CD14-positive monocyte (primary cell): ENCODE data around the gene RHOH. TPM values are rescaled to one million over a fixed set of nuclear protein-coding genes. Genes with fewer than 3 reads are reported as not detected.

ENCODE experiments used
- DNase-seq, 3 donors: peaks; one replicate each; pipeline ENCODE4 v3.0.0-alpha.2; 2011 to 2022
- H2AFZ ChIP-seq: 2 replicates; pipeline ENCODE4 v1.6.0; 2012; ENCODE audit warnings: mild to moderate bottlenecking, low read depth, low read length, inconsistent platforms; ENCODE audit not compliant: insufficient read depth, poor library complexity, severe bottlenecking
- H3K27ac ChIP-seq, 2 donors: 1 replicate in 1 of 2; 2 replicates in 1 of 2; pipeline ENCODE4 v1.5.1; 2012 to 2013; ENCODE audit warnings: low read length in 2 of 2, control low read depth in 1 of 2, inconsistent platforms in 1 of 2, low read depth in 1 of 2, mild to moderate bottlenecking in 1 of 2
- H3K27me3 ChIP-seq, 2 donors: one replicate each; pipeline versions ENCODE4 v1.6.0 to v1.6.1; 2011 to 2013; ENCODE audit warnings: low read length in 2 of 2; ENCODE audit not compliant: control insufficient read depth in 2 of 2, insufficient read depth in 2 of 2
- H3K36me3 ChIP-seq, 2 donors: replicated peaks in 1 of 2; 1 replicate in 1 of 2; 2 replicates in 1 of 2; pipeline versions ENCODE4 v1.5.1 to v1.6.1; 2012 to 2013; ENCODE audit warnings: low read length in 2 of 2, control low read depth in 1 of 2, inconsistent platforms in 1 of 2, mild to moderate bottlenecking in 1 of 2; ENCODE audit not compliant: insufficient read depth in 2 of 2, control insufficient read depth in 1 of 2
- H3K4me1 ChIP-seq, 2 donors: 1 replicate in 1 of 2; 2 replicates in 1 of 2; pipeline versions ENCODE4 v1.5.1 to v1.6.1; 2012 to 2013; ENCODE audit warnings: low read length in 2 of 2, control low read depth in 1 of 2, inconsistent platforms in 1 of 2, mild to moderate bottlenecking in 1 of 2, moderate library complexity in 1 of 2; ENCODE audit not compliant: insufficient read depth in 2 of 2, control insufficient read depth in 1 of 2
- H3K4me2 ChIP-seq: replicated peaks from 2 replicates; pipeline ENCODE3; 2012; ENCODE audit warnings: low read length, moderate library complexity, mild to moderate bottlenecking; ENCODE audit not compliant: poor library complexity, severe bottlenecking; ENCODE audit errors: extremely low read depth
- H3K4me3 ChIP-seq, 3 experiments: fragments of 200-600 bp in 1 of 3; sonication (generic) in 1 of 3; replicated peaks in 1 of 3; 1 replicate in 2 of 3; 2 replicates in 1 of 3; pipeline ENCODE4 v1.5.1; 2011 to 2013; ENCODE audit warnings: low read length in 3 of 3, mild to moderate bottlenecking in 3 of 3, control low read depth in 2 of 3, low read depth in 2 of 3, inconsistent platforms in 1 of 3, moderate library complexity in 1 of 3
- H3K79me2 ChIP-seq: 2 replicates; pipeline ENCODE4 v1.6.0; 2012; ENCODE audit warnings: mild to moderate bottlenecking, control low read depth, inconsistent platforms, low read length, moderate library complexity; ENCODE audit not compliant: insufficient read depth
- H3K9ac ChIP-seq: 2 replicates; pipeline ENCODE4 v1.6.0; 2017; ENCODE audit warnings: low read length, mild to moderate bottlenecking; ENCODE audit not compliant: insufficient read depth, poor library complexity, severe bottlenecking
- H3K9me3 ChIP-seq, 2 donors: replicated peaks in 1 of 2; 1 replicate in 1 of 2; 2 replicates in 1 of 2; pipeline versions ENCODE4 v1.5.1 to v1.6.1; 2012 to 2013; ENCODE audit warnings: low read length in 2 of 2, control low read depth in 1 of 2; ENCODE audit not compliant: control insufficient read depth in 1 of 2, insufficient read depth in 1 of 2
- H4K20me1 ChIP-seq: 2 replicates; pipeline ENCODE4 v1.6.0; 2012; ENCODE audit warnings: mild to moderate bottlenecking, low read length, control low read depth, moderate library complexity; ENCODE audit not compliant: insufficient read depth
- H3K27ac Mint-ChIP-seq, 7 donors: one replicate each; pipeline ENCODE4 v1.8.0; 2020; ENCODE audit warnings: mild to moderate bottlenecking in 7 of 7, mixed read lengths in 7 of 7, moderate library complexity in 6 of 7, inconsistent platforms in 2 of 7
- H3K27me3 Mint-ChIP-seq, 3 donors: one replicate each; pipeline ENCODE4 v1.8.0; 2021 to 2022; ENCODE audit warnings: low read depth in 3 of 3, mild to moderate bottlenecking in 3 of 3, mixed read lengths in 3 of 3, moderate library complexity in 3 of 3, inconsistent platforms in 1 of 3
- H3K36me3 Mint-ChIP-seq, 2 donors: one replicate each; pipeline ENCODE4 v1.8.0; 2020; ENCODE audit warnings: mixed read lengths in 2 of 2, inconsistent platforms in 1 of 2, mild to moderate bottlenecking in 1 of 2
- H3K4me1 Mint-ChIP-seq: one replicate; pipeline ENCODE4 v1.8.0; 2020; ENCODE audit warnings: mild to moderate bottlenecking, mixed read lengths
- H3K4me3 Mint-ChIP-seq, 2 donors: one replicate each; pipeline ENCODE4 v1.8.0; 2020; ENCODE audit warnings: mild to moderate bottlenecking in 2 of 2, mixed read lengths in 2 of 2, moderate library complexity in 1 of 2
- H3K9me3 Mint-ChIP-seq, 7 donors: one replicate each; pipeline ENCODE4 v1.8.0; 2020 to 2022; ENCODE audit warnings: mixed read lengths in 7 of 7, mild to moderate bottlenecking in 6 of 7, moderate library complexity in 6 of 7, inconsistent platforms in 2 of 7
- CTCF ChIP-seq: fragments of 200-600 bp; IDR thresholded peaks from one replicate; pipeline ENCODE4 v1.8.0; 2022; ENCODE audit warnings: antibody characterized with exemption, mild to moderate bottlenecking
- WGBS: methylation state at CpG from one replicate; pipeline ENCODE4 v1.1.5; 2013; ENCODE audit warnings: missing lambda C conversion rate; ENCODE audit not compliant: insufficient coverage; 5-methylcytosine and 5-hydroxymethylcytosine counted together
- intact Hi-C, 2 donors: fragments of 100-400 bp; cut with micrococcal nuclease; formaldehyde crosslinking; loops; one replicate each; pipeline versions ENCODE4 v1.15.0 to v1.15.1; 2023
- polyA plus RNA-seq, 3 donors: library from polyadenylated mRNA; depleted of rRNA in 1 of 3; unstranded in 2 of 3; stranded (reverse) in 1 of 3; fragments of 300-500 nt in 2 of 3; fragments of >200 nt in 1 of 3; fragmentation: Illumina TruSeq in 2 of 3; gene quantifications; 1 replicate in 2 of 3; 2 replicates in 1 of 3; pipeline ENCODE4 v1.2.3, GENCODE V29; 2012 to 2021

RHOH gene
- polyA plus RNA-seq, 3 donors, result 0.16 to 1.4 (median 1.2) TPM

GRCh38 chr4:40254608-40255392, 58.0 kb downstream of the RHOH start:
- Histone ChIP-seq H3K27ac (no peak overlapping the region), H3K9ac (no peak overlapping the region), H3K79me2 (no peaks in the 10 kb centered on the region), H3K36me3 (no peaks in the 10 kb centered on the region), H4K20me1 (no peaks in the 10 kb centered on the region), H3K9me3 (no peaks in the 10 kb centered on the region), H3K4me3 (no peak overlapping the region), H2AFZ (peak overlapping the region; percentile 52), H3K4me2 (no peak overlapping the region), H3K27me3 (no peaks in the 10 kb centered on the region), H3K4me1 (peaks cover 7 to 16% of the 10 kb centered on the region in 2 donors)
- H3K4me3 Mint-ChIP-seq, result no peak overlapping the region
- peaks cover 2 to 4% (median 2%) of the 10 kb centered on the region in 3 donors for H3K27me3 Mint-ChIP-seq
- peaks cover 21% of the 10 kb centered on the region for H3K4me1 Mint-ChIP-seq
- 63% methylated on average over 5 of the region's 9 CpGs for WGBS
- peaks cover 0 to 2% (median 0%) of the 10 kb centered on the region in 7 donors for H3K9me3 Mint-ChIP-seq
- no peaks in the 10 kb centered on the region for H3K36me3 Mint-ChIP-seq
- H3K27ac Mint-ChIP-seq, result no peak overlapping the region
- intact Hi-C loops, result no loop called here
- DNase-seq, result peak in 1 of 3 donors; percentile 16
- no peak for TF ChIP-seq CTCF

DNA sequence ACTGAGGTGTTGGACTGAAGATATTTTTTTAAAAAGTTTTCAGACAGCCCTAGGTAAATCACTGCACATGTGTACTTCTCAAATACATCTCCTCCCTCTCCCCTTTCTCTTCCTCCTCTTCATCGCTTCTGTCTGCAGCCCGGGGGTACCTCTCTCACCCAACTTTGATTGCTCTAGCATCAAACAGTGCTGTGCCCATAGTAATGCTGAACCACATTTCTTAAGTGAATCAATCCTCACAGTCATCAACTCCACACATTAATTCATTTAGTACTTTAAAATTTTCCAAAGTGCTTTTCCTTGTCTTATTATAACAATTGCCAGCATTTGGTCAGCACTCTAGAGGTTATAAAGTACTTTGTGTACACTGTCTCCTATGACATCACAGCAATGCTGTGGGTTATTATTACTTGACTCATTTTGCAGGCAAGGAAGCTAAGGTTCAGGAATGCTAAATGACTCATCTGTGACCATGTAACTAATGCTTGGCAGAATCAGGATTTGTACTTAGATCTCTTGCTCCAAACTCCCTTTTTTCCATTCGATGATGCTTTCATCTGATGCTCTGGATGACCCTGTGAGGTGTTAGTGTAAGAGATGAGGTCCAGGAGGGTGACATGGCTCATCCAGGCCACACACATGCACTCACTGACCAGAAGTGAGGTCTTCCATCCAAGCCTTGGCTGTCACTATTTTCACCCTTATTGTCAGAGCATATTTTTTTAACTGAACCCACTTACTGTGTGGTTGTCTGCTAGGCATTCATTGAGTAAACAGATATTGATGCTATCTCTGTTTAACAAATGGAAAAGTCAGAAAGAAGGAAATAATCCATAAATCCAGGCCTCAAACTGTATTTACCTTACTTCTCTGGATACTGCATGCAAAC, 58.8 kb downstream of the RHOH start:
- Histone ChIP-seq H3K79me2 (no peaks in the 10 kb centered on the region), H3K9me3 (no peaks in the 10 kb centered on the region), H2AFZ (no peak overlapping the region), H3K4me2 (no peak overlapping the region), H3K27ac (no peak overlapping the region), H3K4me1 (peaks cover 7 to 16% of the 10 kb centered on the region in 2 donors), H3K36me3 (no peaks in the 10 kb centered on the region), H3K4me3 (no peak overlapping the region), H3K9ac (no peak overlapping the region), H4K20me1 (no peaks in the 10 kb centered on the region), H3K27me3 (no peaks in the 10 kb centered on the region)
- Mint-ChIP-seq H3K27ac (peak overlapping the region in 2 of 7 donors; percentile 26 to 51), H3K36me3 (no peaks in the 10 kb centered on the region), H3K4me1 (peaks cover 21% of the 10 kb centered on the region), H3K4me3 (no peak overlapping the region), H3K9me3 (peaks cover 0 to 2% (median 0%) of the 10 kb centered on the region in 7 donors), H3K27me3 (peaks cover 2 to 4% (median 2%) of the 10 kb centered on the region in 3 donors)
- intact Hi-C loops, result no loop called here
- peak in 2 of 3 donors; percentile 36 to 66 for DNase-seq
- TF ChIP-seq CTCF, result no peak
- 87% methylated on average over 2 of the region's 3 CpGs for WGBS
